PC-3 (cell line): ENCODE measurements around the gene NOX3. TPM values are rescaled to one million over a fixed set of nuclear protein-coding genes. Genes with fewer than 3 reads are reported as not detected.

Experiments
- ATAC-seq: fragments of 200-7000 bp; cut with Tn5 transposase; 2 replicates; pipeline ENCODE4 v1.9.1; 2020; ENCODE audit warnings: mild to moderate bottlenecking, moderate library complexity
- BruUV-seq: library from RNA; stranded (reverse); fragments of 400-500 nt; replicated peaks from 2 replicates; lab custom pipeline; 2021; lab: Mats Ljungman, UMichigan
- CTCF ChIA-PET: fragments of 300-600 bp; sonication (Branson Sonifier 250); formaldehyde crosslinking; loops from one replicate; lab custom pipeline; 2022; ENCODE audit warnings: antibody characterized with exemption; lab: Charles Lee
- POLR2A ChIA-PET: fragments of 300-600 bp; sonication (Branson Sonifier 250); formaldehyde crosslinking; loops from one replicate; lab custom pipeline; 2022; ENCODE audit warnings: antibody characterized with exemption; ENCODE audit not compliant: unreplicated experiment; lab: Charles Lee
- DNase-seq: peaks from one replicate; pipeline ENCODE4 v3.0.0-alpha.2; 2015
- H2AFZ ChIP-seq: fragments of 300-600 bp; sonication (generic); 2 replicates; pipeline ENCODE4 v1.6.0; 2016; ENCODE audit warnings: antibody characterized with exemption, low read length
- H3F3A ChIP-seq: fragments of 300-600 bp; sonication (generic); one replicate; pipeline ENCODE4 v1.6.0; 2017; ENCODE audit warnings: antibody characterized with exemption, low read length, control low read depth, mild to moderate bottlenecking; ENCODE audit not compliant: unreplicated experiment
- H3K27ac ChIP-seq: fragments of 300-600 bp; sonication (generic); 2 replicates; pipeline ENCODE4 v1.5.1; 2016; ENCODE audit warnings: mild to moderate bottlenecking, low read length
- H3K27me3 ChIP-seq: fragments of 300-600 bp; sonication (generic); 2 replicates; pipeline ENCODE4 v1.6.1; 2016; ENCODE audit warnings: low read length, mixed read lengths
- H3K36me3 ChIP-seq: fragments of 300-600 bp; sonication (generic); 2 replicates; pipeline ENCODE4 v1.6.1; 2016; ENCODE audit warnings: low read depth, mixed run types, low read length, mixed read lengths
- H3K4me1 ChIP-seq: fragments of 300-600 bp; sonication (generic); 2 replicates; pipeline ENCODE4 v1.5.1; 2016; ENCODE audit warnings: low read length; ENCODE audit not compliant: insufficient read depth
- H3K4me2 ChIP-seq: fragments of 300-600 bp; sonication (generic); 2 replicates; pipeline ENCODE4 v1.6.0; 2016; ENCODE audit warnings: low read length
- H3K4me3 ChIP-seq: fragments of 300-600 bp; sonication (generic); 2 replicates; pipeline ENCODE4 v1.5.1; 2016; ENCODE audit warnings: mild to moderate bottlenecking, low read length, mixed read lengths
- H3K79me2 ChIP-seq: fragments of 300-600 bp; sonication (generic); 2 replicates; pipeline ENCODE4 v1.6.1; 2017; ENCODE audit warnings: low read length, mixed read lengths
- H3K9ac ChIP-seq: fragments of 300-600 bp; sonication (generic); 2 replicates; pipeline ENCODE4 v1.6.0; 2016; ENCODE audit warnings: mild to moderate bottlenecking, low read length
- H3K9me2 ChIP-seq: fragments of 300-600 bp; sonication (generic); replicated peaks from 2 replicates; pipeline ENCODE4 v1.6.1; 2016; ENCODE audit warnings: mixed run types, low read length, mixed read lengths
- H3K9me3 ChIP-seq: fragments of 300-600 bp; sonication (generic); 2 replicates; pipeline ENCODE4 v1.6.1; 2016; ENCODE audit warnings: low read length, mixed read lengths
- H4K20me1 ChIP-seq: fragments of 300-600 bp; sonication (generic); 2 replicates; pipeline ENCODE4 v1.6.1; 2016; ENCODE audit warnings: low read length, mixed read lengths
- EZH2 ChIP-seq: fragments of 300-600 bp; sonication (generic); IDR thresholded peaks from one replicate; pipeline ENCODE4 v1.6.1; 2017; ENCODE audit warnings: antibody characterized with exemption, mild to moderate bottlenecking, low read length; ENCODE audit not compliant: unreplicated experiment
- EZH2phosphoT487 ChIP-seq: fragments of 300-600 bp; sonication (generic); IDR thresholded peaks from 2 replicates; pipeline ENCODE4 v1.6.1; 2018; ENCODE audit warnings: mild to moderate bottlenecking, antibody characterized with exemption, low read length, borderline replicate concordance
- intact Hi-C: fragments of 100-400 bp; cut with micrococcal nuclease; formaldehyde crosslinking; loops from 2 replicates; pipeline ENCODE4 v1.9.0; 2023
- total RNA-seq: library from RNA; depleted of rRNA; stranded (reverse); fragments of >200 nt; gene quantifications from 2 replicates; pipeline ENCODE4 v1.2.3, GENCODE V29; 2014
- TF ChIP-seq, protein P1 (sequence below): fragments of 300-600 bp; sonication (generic); conservative IDR thresholded peaks from 2 replicates; pipeline ENCODE4 v1.5.1; 2017; ENCODE audit warnings: antibody characterized with exemption, low read depth, mild to moderate bottlenecking, low read length

NOX3 gene
- total RNA-seq, 1 experiment from 2014 or later = not detected

DNA sequence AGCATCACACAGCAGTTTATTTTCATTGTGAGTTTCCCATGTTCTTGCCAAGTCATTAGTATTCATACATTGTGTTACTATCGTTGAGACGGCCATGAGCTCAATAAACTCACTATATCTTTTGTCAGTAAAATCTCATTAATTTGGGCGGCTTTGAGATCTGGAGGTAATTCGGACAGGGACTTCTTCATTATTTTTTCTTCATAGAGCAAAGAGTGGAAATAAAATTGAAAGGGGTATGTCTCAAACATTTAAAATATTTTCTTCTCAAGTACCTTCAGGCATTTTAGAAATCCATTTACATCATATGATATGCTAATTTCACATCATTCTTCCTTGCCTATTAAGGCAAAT is 14.6 kb downstream of the NOX3 start:
- ChIA-PET CTCF (no interaction called here), POLR2A (no interaction called here)
- ATAC-seq (no peak), DNase-seq (no peak)
- Histone ChIP-seq H3K4me2 (no peak overlapping the region), H3K27me3 (no peaks in the 10 kb centered on the region), H3F3A (no peaks in the 10 kb centered on the region), H3K9me2 (no peaks in the 10 kb centered on the region), H3K9ac (no peak overlapping the region), H3K36me3 (no peaks in the 10 kb centered on the region), H3K9me3 (no peaks in the 10 kb centered on the region), H3K4me3 (no peak overlapping the region), H4K20me1 (no peaks in the 10 kb centered on the region), H3K27ac (no peak overlapping the region), H3K4me1 (peaks cover 10% of the 10 kb centered on the region; the same call in 1 of the 2 replicates), H2AFZ (no peak overlapping the region), H3K79me2 (no peaks in the 10 kb centered on the region)
- no TSS peak for BruUV-seq
- TF ChIP-seq EZH2phosphoT487 = no peak
- no peak for TF ChIP-seq EZH2
- intact Hi-C loops = no loop called here

- no peaks in the 10 kb centered on the region for H3K79me2 ChIP-seq
- no peaks in the 10 kb centered on the region for H3F3A ChIP-seq
- H3K9me2 ChIP-seq = no peaks in the 10 kb centered on the region
- ATAC-seq (no peak), DNase-seq (no peak)
- peaks cover 10% of the 10 kb centered on the region; the same call in 1 of the 2 replicates for H3K4me1 ChIP-seq
- no peak overlapping the region for H3K4me2 ChIP-seq
- no peak overlapping the region for H3K27ac ChIP-seq
- H3K36me3 ChIP-seq = no peaks in the 10 kb centered on the region
- H3K4me3 ChIP-seq = no peak overlapping the region
- no peaks in the 10 kb centered on the region for H3K9me3 ChIP-seq
- no TSS peak for BruUV-seq
- POLR2A ChIA-PET = no interaction called here
- no peak for TF ChIP-seq EZH2phosphoT487
- TF ChIP-seq EZH2 = no peak
- TF ChIP-seq, protein P1, sequence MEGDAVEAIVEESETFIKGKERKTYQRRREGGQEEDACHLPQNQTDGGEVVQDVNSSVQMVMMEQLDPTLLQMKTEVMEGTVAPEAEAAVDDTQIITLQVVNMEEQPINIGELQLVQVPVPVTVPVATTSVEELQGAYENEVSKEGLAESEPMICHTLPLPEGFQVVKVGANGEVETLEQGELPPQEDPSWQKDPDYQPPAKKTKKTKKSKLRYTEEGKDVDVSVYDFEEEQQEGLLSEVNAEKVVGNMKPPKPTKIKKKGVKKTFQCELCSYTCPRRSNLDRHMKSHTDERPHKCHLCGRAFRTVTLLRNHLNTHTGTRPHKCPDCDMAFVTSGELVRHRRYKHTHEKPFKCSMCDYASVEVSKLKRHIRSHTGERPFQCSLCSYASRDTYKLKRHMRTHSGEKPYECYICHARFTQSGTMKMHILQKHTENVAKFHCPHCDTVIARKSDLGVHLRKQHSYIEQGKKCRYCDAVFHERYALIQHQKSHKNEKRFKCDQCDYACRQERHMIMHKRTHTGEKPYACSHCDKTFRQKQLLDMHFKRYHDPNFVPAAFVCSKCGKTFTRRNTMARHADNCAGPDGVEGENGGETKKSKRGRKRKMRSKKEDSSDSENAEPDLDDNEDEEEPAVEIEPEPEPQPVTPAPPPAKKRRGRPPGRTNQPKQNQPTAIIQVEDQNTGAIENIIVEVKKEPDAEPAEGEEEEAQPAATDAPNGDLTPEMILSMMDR = no peak
- no peak overlapping the region for H2AFZ ChIP-seq
- no peaks in the 10 kb centered on the region for H4K20me1 ChIP-seq
- intact Hi-C loops = no loop called here
- H3K27me3 ChIP-seq = no peaks in the 10 kb centered on the region
- no peak overlapping the region for H3K9ac ChIP-seq
- CTCF ChIA-PET = no interaction called here
Measured at GRCh38 chr6:155440398-155441111, 15.1 kb downstream of the NOX3 start.

DNA sequence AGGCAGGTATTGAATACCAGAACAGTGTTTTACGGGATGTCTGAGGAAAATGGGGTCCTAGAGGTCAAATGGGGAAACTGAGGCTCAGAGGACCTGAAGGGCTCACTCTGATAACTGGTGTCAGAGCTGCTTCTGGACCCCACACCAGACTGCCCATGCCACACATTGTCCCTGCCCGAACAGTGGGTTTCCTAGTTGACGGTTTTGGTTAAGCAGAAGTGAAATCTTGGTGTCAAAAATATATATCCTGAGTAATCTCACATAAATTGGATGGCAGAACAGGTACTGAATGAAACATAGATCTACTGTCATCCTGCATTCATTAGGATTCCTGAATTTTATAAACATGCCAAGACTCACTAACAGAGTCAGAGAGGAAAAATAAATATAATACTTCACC is 16.3 kb downstream of the NOX3 start:
- Histone ChIP-seq H3K36me3 (no peaks in the 10 kb centered on the region), H3K4me3 (no peak overlapping the region), H3K27ac (no peak overlapping the region), H2AFZ (no peak overlapping the region), H3K4me1 (peaks cover 6% of the 10 kb centered on the region; the same call in 1 of the 2 replicates), H3F3A (no peaks in the 10 kb centered on the region), H3K9ac (no peak overlapping the region), H3K9me2 (no peaks in the 10 kb centered on the region), H3K4me2 (no peak overlapping the region), H3K27me3 (no peaks in the 10 kb centered on the region), H3K79me2 (no peaks in the 10 kb centered on the region), H4K20me1 (no peaks in the 10 kb centered on the region), H3K9me3 (no peaks in the 10 kb centered on the region)
- BruUV-seq = no TSS peak
- DNase-seq (no peak), ATAC-seq (no peak)
- intact Hi-C loops = no loop called here
- ChIA-PET POLR2A (no interaction called here), CTCF (no interaction called here)
- TF ChIP-seq EZH2 (no peak), EZH2phosphoT487 (no peak)
- TF ChIP-seq, protein P1 = no peak
